C4-2B (cell line): ENCODE results near the gene SLC24A3.

Source experiments
- ZFX ChIP-seq: fragments of 450-650 bp; IDR thresholded peaks from 2 replicates; pipeline ENCODE4 v1.6.1; 2017
- TF ChIP-seq, protein P1 (sequence below): fragments of 450-650 bp; conservative IDR thresholded peaks from 2 replicates; pipeline ENCODE4 v1.5.1; 2017; ENCODE audit warnings: mild to moderate bottlenecking

DNA sequence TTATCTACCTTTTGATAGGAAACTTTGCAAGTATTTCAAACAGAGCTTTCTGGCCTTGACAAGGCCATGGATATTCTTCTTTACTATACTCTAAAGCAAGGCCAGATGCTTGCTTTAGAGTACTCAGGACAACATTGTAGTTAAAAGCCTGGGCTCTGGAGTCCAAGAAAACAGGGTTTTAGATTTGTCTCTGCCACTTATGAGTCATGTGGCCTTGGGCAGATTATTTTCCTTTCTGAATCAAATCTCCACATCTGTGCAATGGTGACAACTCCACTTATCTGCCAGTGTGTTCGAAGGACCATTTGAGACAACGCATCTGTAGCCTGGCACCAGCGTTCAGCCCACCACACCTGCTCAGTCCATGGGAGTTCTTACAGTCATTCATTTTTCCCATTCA lies 279.7 kb downstream of the SLC24A3 start:
- TF ChIP-seq, protein P1, sequence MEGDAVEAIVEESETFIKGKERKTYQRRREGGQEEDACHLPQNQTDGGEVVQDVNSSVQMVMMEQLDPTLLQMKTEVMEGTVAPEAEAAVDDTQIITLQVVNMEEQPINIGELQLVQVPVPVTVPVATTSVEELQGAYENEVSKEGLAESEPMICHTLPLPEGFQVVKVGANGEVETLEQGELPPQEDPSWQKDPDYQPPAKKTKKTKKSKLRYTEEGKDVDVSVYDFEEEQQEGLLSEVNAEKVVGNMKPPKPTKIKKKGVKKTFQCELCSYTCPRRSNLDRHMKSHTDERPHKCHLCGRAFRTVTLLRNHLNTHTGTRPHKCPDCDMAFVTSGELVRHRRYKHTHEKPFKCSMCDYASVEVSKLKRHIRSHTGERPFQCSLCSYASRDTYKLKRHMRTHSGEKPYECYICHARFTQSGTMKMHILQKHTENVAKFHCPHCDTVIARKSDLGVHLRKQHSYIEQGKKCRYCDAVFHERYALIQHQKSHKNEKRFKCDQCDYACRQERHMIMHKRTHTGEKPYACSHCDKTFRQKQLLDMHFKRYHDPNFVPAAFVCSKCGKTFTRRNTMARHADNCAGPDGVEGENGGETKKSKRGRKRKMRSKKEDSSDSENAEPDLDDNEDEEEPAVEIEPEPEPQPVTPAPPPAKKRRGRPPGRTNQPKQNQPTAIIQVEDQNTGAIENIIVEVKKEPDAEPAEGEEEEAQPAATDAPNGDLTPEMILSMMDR, result no peak
- TF ChIP-seq ZFX, result no peak
